ENCODE results near the gene RIMKLA.
A peak's percentile ranks its signal among the peaks of the same experiment; 100 is the strongest.

Gene RIMKLA, protein sequence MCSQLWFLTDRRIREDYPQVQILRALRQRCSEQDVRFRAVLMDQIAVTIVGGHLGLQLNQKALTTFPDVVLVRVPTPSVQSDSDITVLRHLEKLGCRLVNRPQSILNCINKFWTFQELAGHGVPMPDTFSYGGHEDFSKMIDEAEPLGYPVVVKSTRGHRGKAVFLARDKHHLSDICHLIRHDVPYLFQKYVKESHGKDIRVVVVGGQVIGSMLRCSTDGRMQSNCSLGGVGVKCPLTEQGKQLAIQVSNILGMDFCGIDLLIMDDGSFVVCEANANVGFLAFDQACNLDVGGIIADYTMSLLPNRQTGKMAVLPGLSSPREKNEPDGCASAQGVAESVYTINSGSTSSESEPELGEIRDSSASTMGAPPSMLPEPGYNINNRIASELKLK

DNA sequence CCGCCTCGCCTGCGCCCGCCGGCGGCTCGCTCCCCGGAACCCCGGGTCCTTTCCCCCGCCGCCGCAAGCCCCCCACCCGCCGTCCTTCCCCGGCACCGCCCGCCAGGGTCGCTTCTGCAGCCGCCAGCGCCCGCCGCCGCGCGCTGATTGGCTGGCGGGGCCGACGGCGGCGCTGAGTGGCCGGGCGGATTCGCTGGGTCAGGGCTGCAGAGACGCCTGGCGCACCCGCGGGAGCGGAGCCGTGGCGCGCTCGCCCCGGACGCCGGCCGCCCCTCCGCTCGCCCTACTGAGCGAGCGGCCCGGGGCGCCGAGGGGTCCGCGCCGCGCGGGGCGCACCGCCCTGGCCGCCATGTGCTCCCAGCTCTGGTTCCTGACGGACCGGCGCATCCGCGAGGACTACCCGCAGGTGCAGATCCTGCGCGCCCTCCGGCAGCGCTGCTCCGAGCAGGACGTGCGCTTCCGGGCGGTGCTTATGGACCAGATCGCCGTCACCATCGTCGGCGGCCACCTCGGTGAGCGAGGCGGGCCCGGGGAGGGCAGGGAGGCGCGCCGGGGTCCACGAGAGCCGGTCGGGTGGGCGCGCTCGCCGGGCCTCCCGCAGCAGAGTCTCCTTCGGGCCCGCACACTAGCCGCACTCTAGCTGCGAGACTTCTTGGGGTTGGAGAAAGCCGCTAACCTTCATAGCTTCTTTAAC is at the start of gene RIMKLA:
RIMKLA (plus strand) TSS at position 207 of the 694 bp plus-strand sequence; CDS start at position 350, 143 bp downstream.
- peak; percentile 66 for DNase-seq (ENCODE audit: low spot score)

DNA sequence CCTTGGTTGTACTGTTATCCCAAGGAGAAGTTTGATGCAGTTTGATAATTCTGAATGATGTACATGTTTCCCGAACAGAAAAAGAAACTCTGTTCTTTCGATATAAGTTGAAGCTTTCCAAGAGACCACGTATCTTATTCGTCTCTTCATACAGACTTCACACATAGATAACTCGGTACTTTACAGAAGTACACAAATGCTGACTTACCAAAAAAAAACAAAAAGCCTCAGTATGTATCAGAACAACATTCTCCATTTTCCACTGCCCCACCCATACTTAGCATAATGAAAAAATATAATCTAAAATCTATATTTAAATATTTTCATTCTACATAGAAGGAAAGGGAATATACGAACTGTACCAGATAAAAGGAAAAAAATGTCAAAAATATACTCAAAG is 47.7 kb upstream of the RIMKLA start:
- DNase-seq (ENCODE audit: low spot score) = no peak

DNA sequence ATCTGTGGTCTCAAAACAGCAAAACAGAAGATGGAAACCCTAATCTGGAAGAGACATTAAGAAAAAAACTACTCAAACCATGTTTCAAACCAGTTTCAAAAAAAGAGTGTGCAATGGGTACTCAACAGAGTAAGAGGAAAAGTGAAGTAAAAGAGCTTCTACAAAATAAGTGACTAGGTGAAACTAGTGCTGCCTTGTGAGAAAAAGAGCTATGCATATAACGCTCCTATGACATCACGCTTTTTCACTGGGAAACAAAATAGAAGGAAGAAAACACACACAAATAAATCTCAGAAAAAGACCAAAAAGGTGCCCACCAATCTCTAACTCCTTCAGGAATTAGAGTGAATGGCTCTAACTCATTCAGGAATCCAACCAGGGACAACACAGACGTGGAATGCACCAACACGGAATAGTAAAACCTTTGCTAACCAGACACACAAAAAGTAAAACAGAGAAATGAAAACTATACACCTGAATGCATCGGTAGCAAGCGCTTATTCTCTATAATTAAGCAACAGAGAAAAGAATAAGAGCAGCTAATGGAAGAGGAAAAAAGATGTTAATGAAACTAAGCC is 46.8 kb upstream of the RIMKLA start:
- DNase-seq (ENCODE audit: low spot score) = no peak

DNA sequence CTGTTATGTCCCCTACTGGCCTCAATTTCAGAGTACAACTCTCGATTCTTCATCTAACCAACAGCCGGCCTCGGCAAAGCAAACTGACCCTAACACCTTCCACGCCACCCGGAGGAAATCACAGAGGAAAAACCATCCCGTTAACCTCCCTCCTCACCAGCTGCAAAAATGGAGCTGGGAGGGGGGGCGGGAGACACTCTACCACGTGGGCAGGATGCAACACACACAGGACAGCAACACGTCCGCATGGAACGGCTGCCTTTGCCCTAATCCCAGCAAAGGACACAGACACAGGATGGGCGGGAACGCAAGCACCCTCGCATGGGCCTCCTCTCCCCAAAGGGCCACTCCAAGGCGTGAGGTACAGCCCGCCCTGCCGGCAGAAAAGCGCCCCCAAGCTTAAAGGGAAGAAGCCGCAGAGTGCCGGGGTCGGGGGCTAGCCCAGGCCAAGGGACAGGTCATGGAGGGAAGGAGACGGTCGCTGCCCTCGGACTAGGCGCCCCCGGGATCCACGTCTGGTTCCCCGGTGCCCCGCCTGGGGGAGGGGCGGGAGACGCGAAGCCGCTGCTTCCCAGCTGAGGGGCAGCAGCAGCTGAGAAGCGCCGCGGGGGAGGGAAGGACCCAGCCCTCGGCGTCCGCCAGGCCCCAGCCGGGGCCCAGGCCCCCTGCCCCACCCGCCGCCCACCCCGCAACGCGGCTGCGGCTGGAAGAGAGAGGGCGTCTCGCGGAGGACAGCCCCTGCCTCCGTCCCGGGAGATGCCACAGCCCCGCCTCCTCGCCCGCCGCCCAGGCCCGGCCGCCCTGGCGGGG is 46.1 kb upstream of the RIMKLA start:
- peak; percentile 79 for DNase-seq (ENCODE audit: low spot score)

DNA sequence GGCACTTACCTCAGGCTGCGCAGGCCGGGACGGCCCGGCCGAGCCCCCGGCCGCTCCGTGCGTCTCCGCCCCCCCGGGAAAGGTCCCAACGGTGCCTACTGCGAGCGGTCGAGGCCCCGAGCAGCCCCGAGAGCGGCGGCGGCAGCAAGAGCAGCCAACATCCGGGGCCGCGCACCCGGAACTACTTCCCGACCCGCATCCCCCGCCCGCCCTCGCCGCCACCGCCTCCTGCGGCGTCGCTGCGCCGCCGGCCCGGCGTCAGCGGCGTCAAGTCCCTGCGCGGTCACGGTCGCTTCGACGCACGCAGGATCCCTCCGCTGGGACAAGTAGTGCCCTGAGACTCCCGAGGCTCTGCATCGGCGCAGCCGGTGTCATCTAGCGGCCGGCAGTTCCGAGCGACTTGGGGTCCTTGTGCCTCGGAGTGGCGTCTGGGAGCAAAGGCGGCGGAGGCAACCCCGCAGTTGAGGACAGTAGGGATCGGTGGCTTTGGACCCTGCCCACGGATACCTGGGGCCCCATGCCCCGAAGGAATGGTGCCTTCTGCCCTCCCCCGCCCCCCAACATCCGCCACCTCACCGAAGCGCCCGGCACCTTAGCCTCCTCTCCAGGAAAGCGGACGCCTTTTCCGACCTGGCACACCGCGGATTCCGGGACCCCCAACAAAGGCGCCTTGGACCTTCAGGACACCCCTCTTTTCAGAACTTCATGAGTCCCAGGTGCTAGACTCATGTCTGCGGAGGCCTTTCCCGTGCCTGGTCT is 45.4 kb upstream of the RIMKLA start, which contains the start of gene FOXJ3:
FOXJ3 (minus strand) TSS at position 186 of the 759 bp plus-strand sequence. CDS start 24,142 bp downstream, outside the sequence.
- DNase-seq (ENCODE audit: low spot score) = peak; percentile 95

DNA sequence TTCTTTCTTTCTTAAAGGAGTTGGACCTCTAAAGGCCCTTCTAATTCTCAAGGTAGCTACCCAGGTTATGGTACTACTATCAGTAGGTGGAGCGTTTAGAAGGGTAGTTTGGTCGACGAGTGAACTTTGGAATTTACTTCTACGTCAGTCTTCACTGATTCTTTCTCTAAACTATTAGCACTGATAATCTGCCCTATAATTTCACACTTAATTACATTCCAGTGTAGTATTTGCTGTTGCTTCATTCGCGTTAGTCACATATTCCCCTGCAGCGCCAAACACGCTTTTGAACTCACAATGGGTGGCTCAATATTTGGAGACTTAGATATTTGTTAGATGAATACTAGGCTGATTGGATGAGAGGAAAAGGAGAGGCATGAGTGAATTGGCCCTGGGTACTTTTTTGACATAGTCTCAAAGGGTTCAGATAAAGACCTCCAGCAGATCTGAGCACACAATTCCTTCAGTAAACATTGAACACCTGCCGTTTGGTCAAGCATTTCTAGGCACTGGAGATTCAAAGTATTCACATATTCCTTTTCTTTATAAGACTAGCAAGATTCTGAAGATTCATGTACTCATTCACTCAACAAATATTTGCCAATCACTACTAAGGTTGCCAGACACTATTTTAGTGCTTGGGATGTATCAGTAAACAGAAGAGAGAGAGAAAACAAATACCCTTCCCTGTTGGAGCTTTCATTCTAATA is 44.6 kb upstream of the RIMKLA start:
- DNase-seq (ENCODE audit: low spot score) = no peak

DNA sequence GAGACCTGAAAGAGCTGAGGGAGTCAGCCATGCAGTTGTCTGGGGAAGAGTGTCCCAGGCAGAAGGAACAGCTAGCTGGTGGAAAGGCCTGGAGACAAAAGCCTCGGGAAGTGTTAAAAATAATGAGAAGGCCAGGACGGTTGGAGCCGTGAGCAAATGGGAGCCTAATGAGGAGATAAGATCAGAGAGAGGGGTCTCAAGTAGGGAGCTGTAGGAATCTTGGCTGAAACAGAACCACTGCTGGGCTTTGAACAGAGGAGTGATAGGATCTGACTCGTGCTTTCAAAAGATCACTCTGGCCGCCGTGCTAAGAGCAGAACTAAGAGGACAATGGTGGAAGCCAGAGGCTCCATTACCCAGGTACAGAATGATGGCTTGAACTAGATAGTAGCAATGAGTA is 43.6 kb upstream of the RIMKLA start:
- DNase-seq (ENCODE audit: low spot score) = no peak

DNA sequence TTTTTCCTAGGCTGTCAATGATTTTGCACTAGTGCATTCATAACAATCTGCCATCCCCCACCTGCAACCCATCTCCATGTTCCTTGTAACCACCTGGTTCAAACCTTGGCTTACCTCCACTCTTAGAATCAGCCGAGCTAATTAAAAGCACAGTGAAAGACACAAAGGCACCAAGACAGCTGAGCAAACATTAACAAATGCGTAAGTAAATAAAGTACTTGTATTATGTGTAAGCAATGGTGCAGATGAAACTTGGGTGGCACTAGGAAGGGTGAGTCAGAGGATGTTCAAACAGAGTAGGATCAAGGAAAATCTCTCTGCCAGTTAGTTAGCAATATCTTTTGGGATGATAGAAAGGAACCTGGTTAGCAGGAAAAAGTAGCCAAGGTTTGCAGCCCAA is 40.5 kb upstream of the RIMKLA start:
- DNase-seq (ENCODE audit: low spot score) = no peak

DNA sequence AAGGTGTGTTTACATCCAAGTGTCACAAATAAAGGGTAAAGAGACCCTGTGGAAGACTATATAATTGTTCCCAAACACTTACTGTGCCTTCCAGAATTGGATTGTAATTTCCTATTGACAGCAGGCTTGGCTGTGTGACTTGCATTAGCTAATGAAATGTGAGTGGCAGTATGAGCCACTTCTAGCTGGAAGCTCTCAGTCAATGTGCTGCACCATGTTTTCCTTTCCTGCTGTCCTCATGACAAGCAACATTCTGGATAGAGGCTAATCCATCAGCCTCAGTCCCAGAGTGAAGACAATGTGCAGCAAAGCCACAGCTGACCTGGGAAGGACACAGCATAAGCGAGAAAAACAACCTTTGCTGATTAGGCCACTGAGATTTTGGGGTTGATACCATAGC is 39.7 kb upstream of the RIMKLA start:
- no peak for DNase-seq (ENCODE audit: low spot score)

DNA sequence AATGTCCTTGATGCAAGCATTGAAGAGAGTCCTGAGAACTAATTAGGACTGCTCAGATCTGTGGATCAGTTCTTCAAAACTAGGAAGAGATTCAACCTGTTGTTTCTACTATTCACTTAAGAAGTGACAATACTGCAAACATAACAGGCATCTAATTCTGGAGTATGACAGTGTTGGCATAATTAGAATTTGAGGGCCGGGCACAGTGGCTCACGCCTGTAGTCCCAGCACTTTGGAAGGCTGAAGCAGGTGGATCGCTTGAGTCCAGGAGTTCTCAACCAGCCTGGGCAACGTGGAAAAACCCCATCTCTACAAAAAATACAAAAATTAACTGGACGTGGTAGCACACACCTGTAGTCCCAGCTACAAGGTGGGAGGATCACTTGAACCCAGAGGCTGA is 37.5 kb upstream of the RIMKLA start:
- no peak for DNase-seq (ENCODE audit: low spot score)

DNA sequence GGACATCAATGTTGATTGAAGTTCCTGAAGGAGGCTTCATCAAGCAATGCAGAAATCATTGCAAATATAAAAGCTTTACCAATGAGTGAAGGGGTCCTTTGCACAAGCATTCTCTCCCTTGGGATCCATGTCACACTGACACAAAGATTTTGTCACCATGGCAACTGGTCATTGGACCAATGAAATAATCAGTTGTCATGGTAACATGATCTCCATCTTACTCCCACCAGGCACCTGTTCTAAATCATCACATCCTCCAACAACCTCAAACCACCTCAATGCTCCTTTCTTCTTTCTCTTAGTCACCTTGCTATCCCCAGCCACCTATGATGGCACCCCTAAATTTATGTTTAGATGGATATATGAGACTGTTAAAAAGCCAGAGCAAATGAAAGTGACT is 32.1 kb upstream of the RIMKLA start:
- DNase-seq (ENCODE audit: low spot score) = no peak

DNA sequence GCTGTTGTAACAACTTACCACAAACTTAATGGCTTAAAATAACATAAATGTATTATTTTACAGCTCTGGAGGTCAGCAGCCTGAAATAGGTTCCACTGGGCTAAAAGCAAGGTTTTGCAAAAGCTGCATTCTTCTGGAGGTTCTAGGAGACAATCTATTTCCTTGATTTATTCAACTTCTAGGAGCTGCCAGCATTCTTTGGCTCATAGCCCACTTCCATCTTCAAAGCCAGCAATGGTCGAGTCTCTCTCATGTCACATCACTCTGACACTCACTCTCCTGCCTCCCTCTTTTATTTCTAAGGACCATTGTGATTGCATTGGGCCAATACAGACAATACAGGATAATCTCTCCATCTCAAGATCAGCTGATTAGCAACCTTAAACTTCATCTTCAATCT is 30.5 kb upstream of the RIMKLA start:
- DNase-seq (ENCODE audit: low spot score) = no peak

DNA sequence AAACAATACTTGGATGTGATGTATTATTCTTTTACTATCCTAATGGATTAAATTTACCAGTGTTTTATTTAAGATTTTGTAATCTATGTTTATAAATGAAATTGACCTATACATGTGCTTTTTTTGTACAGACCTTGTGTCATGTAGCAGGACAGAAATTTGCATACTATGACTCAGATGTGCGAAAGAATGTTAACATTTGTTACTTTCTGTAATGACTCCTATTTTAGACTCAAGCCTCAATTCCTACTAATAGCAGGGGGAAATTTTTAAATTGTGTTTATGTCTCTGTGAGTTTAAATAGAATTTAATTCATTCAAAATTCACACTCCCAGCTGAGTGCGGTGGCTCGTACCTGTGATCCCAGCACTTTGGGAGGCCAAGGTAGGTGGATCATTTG is 21.8 kb upstream of the RIMKLA start:
- no peak for DNase-seq (ENCODE audit: low spot score)

DNA sequence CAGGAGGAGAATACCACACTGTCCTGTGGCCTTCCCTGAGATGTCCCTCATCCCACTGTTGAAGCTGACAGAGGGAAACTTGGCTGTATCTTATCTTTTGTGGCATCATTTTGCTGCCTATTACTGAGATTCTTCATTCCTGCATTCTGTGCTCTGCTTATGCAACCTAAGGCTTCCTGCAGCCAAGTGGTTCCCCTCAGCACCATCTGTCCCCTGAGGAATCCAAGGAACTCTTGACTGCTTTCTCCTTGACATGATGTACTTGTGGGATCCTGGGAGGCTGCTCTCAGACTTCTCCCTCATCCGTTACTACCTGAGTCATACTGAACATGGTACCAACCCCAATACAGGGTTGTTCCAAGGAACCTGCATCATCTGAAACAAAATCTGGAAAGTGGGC is 21.1 kb upstream of the RIMKLA start:
- no peak for DNase-seq (ENCODE audit: low spot score)

DNA sequence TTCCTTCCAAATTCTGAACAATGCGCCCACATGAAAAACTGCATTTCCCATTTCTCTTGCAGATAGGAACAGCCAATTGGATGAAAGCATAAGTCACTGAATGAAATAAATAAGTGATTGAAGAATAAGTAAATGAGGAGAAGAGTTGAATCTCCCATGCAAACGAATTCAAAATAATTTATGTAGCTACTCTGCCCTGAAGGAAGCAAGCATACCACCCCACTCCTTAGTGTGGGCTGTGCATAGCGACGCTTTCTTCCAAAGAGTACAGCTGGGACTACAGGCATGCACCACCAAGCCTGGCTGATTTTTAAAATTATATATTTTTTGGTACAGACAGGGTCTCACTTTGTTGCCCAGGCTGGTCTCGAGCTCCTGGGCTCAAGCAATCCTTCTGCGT is 16.5 kb upstream of the RIMKLA start:
- DNase-seq (ENCODE audit: low spot score) = no peak

DNA sequence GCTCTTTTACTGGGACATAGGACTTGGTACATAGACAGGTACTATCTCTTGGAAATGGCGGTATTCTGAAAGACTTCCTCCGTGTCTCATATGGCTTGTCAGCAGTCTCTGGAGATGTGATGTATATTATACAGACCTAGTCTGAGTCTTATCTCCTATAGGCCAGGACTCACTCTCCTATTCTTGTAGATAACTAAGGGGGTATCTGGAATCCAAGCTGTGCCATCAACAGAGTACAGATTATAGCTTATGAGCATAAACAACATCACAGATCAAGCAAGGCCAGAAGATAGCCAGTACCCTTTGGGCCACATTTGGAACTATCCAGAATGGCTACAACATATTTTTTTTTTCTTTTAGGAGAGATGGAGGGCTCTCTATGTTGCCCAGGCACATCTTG is 16.1 kb upstream of the RIMKLA start:
- no peak for DNase-seq (ENCODE audit: low spot score)

DNA sequence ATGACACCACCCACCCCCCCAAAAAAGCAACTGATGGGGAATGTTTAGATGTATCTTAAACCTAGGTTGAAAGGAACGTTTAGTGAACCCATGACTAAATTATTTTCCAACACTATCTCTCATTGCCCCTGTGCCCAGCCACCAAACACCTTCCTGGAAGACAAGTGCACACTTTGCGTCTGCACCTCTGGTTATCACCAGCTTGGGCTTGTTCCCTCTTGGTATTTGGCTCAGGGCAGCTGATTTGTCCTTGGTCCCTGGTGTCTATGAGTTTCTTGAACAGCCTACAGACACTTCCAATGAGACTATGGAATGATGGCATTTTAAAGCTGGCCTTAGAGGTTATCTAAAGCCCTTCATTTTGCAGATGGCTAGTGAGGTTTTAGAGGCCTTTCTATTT is 15.5 kb upstream of the RIMKLA start:
- no peak for DNase-seq (ENCODE audit: low spot score)

DNA sequence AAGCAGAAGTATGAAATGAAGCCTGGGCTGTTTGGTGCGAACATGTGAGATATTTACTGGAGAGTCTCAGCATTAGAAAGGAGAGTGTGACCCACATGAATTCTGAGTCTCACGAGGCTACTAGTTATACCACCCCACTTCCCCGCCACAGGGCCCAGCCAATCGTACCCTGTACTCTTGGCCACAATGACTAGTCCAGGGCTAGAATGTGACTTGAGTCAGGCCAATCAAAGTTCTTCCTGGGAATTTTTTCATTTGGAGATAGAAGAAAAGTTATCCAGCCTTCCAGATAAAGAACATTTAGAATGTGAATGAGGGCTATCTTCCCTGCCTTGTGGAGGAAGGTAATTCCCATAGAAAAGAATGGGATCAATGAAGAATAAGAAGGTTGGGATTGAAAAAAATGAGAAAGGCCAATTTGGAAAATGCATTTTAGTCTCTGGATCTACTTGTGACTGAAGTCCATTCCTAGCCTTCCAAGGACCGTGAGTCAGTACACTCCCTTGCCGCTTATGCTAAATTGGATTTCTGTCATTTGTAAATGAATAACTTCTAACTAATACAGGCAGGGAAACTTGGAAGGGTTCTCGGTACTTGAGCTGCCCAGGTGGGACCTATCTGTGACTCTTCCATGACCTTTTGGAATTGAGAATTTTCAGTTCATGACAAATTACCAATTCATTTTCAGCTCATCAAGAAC is 12.3 kb upstream of the RIMKLA start:
- no peak for DNase-seq (ENCODE audit: low spot score)

DNA sequence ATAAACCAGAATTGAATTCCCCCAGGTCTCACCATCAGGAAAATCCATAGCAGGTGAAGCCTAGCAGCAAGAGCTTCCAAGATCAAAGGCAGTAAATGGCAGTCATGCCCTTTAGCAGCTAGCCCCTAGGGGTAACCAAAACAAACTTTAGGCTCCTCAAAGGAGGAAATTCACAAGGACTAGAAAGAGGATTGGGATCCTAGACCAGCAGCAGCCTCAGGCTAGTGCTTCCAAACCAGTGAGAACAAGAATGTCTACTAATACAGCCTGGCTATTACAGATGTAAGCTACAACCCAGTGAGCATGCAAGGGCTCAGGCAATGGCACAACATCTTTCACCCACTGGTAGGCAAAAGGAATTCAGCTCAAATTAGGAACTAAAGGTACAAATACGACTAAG is 11.1 kb upstream of the RIMKLA start:
- no peak for DNase-seq (ENCODE audit: low spot score)

DNA sequence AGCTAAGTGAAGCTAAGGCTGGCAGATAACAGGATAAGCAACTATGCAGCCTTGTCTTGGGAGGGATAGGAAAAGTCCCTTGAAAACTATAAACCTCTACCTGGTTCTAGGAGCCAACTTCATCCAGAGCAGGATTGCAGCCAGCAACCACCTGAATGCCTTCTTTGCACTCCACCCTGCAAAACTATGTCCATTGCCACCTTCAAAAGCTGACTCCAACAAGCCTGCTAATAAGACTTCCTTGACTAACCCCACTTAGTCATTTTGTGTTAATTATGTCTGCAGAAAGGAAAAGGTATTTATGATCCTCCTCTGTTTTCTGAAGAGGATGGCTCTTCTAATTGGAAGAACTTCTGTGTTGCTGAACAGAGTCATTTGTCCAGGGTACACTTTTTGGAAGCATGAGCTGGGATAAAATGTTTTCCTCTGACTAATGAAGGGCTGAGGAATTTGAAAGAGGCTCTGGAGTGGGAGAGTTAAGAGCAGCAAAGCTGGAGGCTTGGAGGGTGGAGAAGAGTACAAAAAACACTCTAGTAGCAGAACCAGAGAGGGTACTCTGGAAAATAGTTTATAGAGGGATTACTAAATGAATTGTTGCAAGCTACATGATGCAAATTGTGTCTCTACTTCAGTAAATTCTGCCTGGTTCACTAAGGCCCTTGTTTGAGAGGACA is 9.6 kb upstream of the RIMKLA start:
- DNase-seq (ENCODE audit: low spot score) = no peak
